Measurements from ENCODE around the gene ZNF93.
"Not testable (repeated sequence)": the region's sequence is repeated elsewhere in the genome, so short reads cannot be mapped to it uniquely, and the experiment has no call there.

DNA sequence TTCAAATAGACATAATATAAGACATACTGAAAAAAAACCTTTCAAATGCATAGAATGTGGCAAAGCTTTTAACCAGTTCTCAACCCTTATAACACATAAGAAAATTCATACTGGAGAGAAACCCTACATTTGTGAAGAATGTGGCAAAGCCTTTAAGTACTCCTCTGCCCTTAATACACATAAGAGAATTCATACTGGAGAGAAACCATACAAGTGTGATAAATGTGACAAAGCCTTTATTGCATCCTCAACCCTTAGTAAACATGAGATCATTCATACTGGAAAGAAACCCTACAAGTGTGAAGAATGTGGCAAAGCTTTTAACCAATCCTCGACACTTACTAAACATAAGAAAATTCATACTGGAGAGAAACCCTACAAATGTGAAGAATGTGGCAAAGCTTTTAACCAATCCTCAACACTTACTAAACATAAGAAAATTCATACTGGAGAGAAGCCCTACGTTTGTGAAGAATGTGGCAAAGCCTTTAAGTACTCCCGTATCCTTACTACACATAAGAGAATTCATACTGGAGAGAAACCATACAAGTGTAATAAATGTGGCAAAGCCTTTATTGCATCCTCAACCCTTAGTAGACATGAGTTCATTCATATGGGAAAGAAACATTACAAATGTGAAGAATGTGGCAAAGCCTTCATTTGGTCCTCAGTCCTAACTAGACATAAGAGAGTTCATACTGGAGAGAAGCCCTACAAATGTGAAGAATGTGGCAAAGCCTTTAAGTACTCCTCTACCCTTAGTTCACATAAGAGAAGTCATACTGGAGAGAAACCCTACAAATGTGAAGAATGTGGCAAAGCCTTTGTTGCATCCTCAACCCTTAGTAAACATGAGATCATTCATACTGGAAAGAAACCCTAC, 32.9 kb downstream of the ZNF93 start:
- TF ChIP-seq POLR2AphosphoS5, POLR2A (IDR thresholded peaks at IDR 0.05; ENCODE audit: low read depth, low read length): not testable (repeated sequence)
